ENCODE measurements around the gene SLCO2A1.

Gene SLCO2A1

DNA sequence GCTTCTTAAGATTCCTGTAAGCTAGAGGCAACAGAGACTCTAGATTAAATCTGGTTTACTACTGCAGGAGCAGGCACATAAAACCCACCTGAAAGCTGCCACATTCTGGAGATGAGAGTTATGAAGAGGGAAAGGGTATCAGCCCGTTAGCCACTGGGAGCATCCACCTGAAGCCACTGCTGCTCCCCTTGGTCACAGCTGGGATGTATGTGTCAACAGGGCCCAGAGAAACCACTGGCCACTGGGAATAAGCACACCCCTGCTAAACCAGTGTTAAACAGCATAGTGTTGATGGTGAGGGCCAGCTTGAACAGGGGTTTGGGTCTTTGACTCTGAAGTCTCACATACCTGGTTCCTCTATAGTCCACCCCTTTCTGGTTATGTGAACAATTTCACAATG, 10.9 kb downstream of the SLCO2A1 start:
- Histone ChIP-seq H3K27ac (ENCODE audit: low read depth, low read length) (no peak overlapping the region), H3K4me3 (ENCODE audit: insufficient read depth, low read length, poor library complexity, severe bottlenecking) (no peak overlapping the region), H3K9me2 (replicated peaks; ENCODE audit: insufficient read depth, low read length) (no peaks in the 10 kb centered on the region), H3K79me2 (ENCODE audit: insufficient read depth, low read length) (no peaks in the 10 kb centered on the region), H4K20me1 (ENCODE audit: low read depth, low read length) (no peaks in the 10 kb centered on the region), H3K27me3 (ENCODE audit: low read length) (no peaks in the 10 kb centered on the region), H3K4me2 (ENCODE audit: low read depth, low read length, poor library complexity, severe bottlenecking) (no peak overlapping the region), H3F3A (ENCODE audit: insufficient read depth) (no peaks in the 10 kb centered on the region), H3K9ac (ENCODE audit: low read length) (no peak overlapping the region), H3K9me3 (ENCODE audit: insufficient read depth, low read length) (no peaks in the 10 kb centered on the region), H2AFZ (ENCODE audit: low read depth, low read length, severe bottlenecking) (no peak overlapping the region), H3K36me3 (ENCODE audit: low read length) (no peaks in the 10 kb centered on the region)
- TF ChIP-seq, protein P1, sequence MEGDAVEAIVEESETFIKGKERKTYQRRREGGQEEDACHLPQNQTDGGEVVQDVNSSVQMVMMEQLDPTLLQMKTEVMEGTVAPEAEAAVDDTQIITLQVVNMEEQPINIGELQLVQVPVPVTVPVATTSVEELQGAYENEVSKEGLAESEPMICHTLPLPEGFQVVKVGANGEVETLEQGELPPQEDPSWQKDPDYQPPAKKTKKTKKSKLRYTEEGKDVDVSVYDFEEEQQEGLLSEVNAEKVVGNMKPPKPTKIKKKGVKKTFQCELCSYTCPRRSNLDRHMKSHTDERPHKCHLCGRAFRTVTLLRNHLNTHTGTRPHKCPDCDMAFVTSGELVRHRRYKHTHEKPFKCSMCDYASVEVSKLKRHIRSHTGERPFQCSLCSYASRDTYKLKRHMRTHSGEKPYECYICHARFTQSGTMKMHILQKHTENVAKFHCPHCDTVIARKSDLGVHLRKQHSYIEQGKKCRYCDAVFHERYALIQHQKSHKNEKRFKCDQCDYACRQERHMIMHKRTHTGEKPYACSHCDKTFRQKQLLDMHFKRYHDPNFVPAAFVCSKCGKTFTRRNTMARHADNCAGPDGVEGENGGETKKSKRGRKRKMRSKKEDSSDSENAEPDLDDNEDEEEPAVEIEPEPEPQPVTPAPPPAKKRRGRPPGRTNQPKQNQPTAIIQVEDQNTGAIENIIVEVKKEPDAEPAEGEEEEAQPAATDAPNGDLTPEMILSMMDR (IDR thresholded peaks at IDR 0.05; ENCODE audit: insufficient read depth, low read length, poor library complexity, severe bottlenecking) = no peak
- no peak for TF ChIP-seq EZH2phosphoT487 (conservative IDR thresholded peaks at IDR 0.05; ENCODE audit: low read length)

GRCh38 chr3:134018406-134018805, 11.3 kb downstream of the SLCO2A1 start:
- Histone ChIP-seq H3K4me3 (ENCODE audit: insufficient read depth, low read length, poor library complexity, severe bottlenecking) (no peak overlapping the region), H3K36me3 (ENCODE audit: low read length) (no peaks in the 10 kb centered on the region), H2AFZ (ENCODE audit: low read depth, low read length, severe bottlenecking) (no peak overlapping the region), H3K9ac (ENCODE audit: low read length) (no peak overlapping the region), H3K27me3 (ENCODE audit: low read length) (no peaks in the 10 kb centered on the region), H3K9me3 (ENCODE audit: insufficient read depth, low read length) (no peaks in the 10 kb centered on the region), H4K20me1 (ENCODE audit: low read depth, low read length) (no peaks in the 10 kb centered on the region), H3F3A (ENCODE audit: insufficient read depth) (no peaks in the 10 kb centered on the region), H3K79me2 (ENCODE audit: insufficient read depth, low read length) (no peaks in the 10 kb centered on the region), H3K4me2 (ENCODE audit: low read depth, low read length, poor library complexity, severe bottlenecking) (no peak overlapping the region), H3K9me2 (replicated peaks; ENCODE audit: insufficient read depth, low read length) (no peaks in the 10 kb centered on the region), H3K27ac (ENCODE audit: low read depth, low read length) (no peak overlapping the region)
- TF ChIP-seq, protein P1 (IDR thresholded peaks at IDR 0.05; ENCODE audit: insufficient read depth, low read length, poor library complexity, severe bottlenecking) = no peak

DNA sequence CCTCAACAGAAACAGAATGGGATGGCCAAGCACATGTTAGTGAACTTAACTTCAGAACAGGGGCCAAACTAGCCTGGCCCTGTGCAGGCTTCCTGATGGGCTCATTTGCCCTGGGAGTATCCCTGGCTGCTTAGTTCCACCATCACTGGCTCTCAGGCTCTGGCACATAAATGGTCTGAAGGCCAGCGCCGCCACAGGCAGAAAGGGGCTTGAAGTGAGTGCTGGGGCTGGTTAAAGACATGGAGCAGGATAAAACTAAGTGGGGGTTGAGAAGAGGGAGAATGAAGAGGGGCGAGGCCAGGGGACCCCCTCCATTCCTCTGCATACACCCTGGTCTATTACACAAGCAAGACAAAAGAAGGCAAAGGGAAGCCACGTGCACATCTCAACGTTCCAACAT, 12.2 kb downstream of the SLCO2A1 start:
- no peaks in the 10 kb centered on the region for H3K79me2 ChIP-seq (ENCODE audit: insufficient read depth, low read length)
- no peak for TF ChIP-seq EZH2phosphoT487 (conservative IDR thresholded peaks at IDR 0.05; ENCODE audit: low read length)
- TF ChIP-seq, protein P1 (IDR thresholded peaks at IDR 0.05; ENCODE audit: insufficient read depth, low read length, poor library complexity, severe bottlenecking) = no peak
- no peak overlapping the region for H3K9ac ChIP-seq (ENCODE audit: low read length)
- H4K20me1 ChIP-seq (ENCODE audit: low read depth, low read length) = no peaks in the 10 kb centered on the region
- no peaks in the 10 kb centered on the region for H3K27me3 ChIP-seq (ENCODE audit: low read length)
- no peaks in the 10 kb centered on the region for H3F3A ChIP-seq (ENCODE audit: insufficient read depth)
- H3K9me2 ChIP-seq (replicated peaks; ENCODE audit: insufficient read depth, low read length) = no peaks in the 10 kb centered on the region
- no peak overlapping the region for H3K4me2 ChIP-seq (ENCODE audit: low read depth, low read length, poor library complexity, severe bottlenecking)
- H3K4me3 ChIP-seq (ENCODE audit: insufficient read depth, low read length, poor library complexity, severe bottlenecking) = no peak overlapping the region
- no peak overlapping the region for H2AFZ ChIP-seq (ENCODE audit: low read depth, low read length, severe bottlenecking)
- H3K27ac ChIP-seq (ENCODE audit: low read depth, low read length) = no peak overlapping the region
- no peaks in the 10 kb centered on the region for H3K36me3 ChIP-seq (ENCODE audit: low read length)
- no peaks in the 10 kb centered on the region for H3K9me3 ChIP-seq (ENCODE audit: insufficient read depth, low read length)

- no peaks in the 10 kb centered on the region for H3F3A ChIP-seq (ENCODE audit: insufficient read depth)
- H3K27me3 ChIP-seq (ENCODE audit: low read length) = no peaks in the 10 kb centered on the region
- no peaks in the 10 kb centered on the region for H3K9me3 ChIP-seq (ENCODE audit: insufficient read depth, low read length)
- H3K9me2 ChIP-seq (replicated peaks; ENCODE audit: insufficient read depth, low read length) = no peaks in the 10 kb centered on the region
- no peak overlapping the region for H3K27ac ChIP-seq (ENCODE audit: low read depth, low read length)
- H3K79me2 ChIP-seq (ENCODE audit: insufficient read depth, low read length) = no peaks in the 10 kb centered on the region
- H3K36me3 ChIP-seq (ENCODE audit: low read length) = no peaks in the 10 kb centered on the region
- H3K4me3 ChIP-seq (ENCODE audit: insufficient read depth, low read length, poor library complexity, severe bottlenecking) = no peak overlapping the region
- no peak overlapping the region for H3K4me2 ChIP-seq (ENCODE audit: low read depth, low read length, poor library complexity, severe bottlenecking)
- H3K9ac ChIP-seq (ENCODE audit: low read length) = no peak overlapping the region
- no peak overlapping the region for H2AFZ ChIP-seq (ENCODE audit: low read depth, low read length, severe bottlenecking)
- no peak for TF ChIP-seq EZH2phosphoT487 (conservative IDR thresholded peaks at IDR 0.05; ENCODE audit: low read length)
- TF ChIP-seq, protein P1 (IDR thresholded peaks at IDR 0.05; ENCODE audit: insufficient read depth, low read length, poor library complexity, severe bottlenecking) = no peak
- H4K20me1 ChIP-seq (ENCODE audit: low read depth, low read length) = no peaks in the 10 kb centered on the region
Observed at GRCh38 chr3:134014270-134014669, 15.5 kb downstream of the SLCO2A1 start.

All from SU-DHL-6 (cell line).